Ecto neural progenitor cell (in vitro differentiated cells): Measurements from ENCODE around the gene MBOAT2.
"Not testable (repeated sequence)": the region's sequence is repeated elsewhere in the genome, so short reads cannot be mapped to it uniquely, and the experiment has no call there.

ENCODE experiments used
- DNase-seq: peaks from one replicate; pipeline ENCODE4 v3.0.0-alpha.2; 2018; ENCODE audit warnings: low spot score

The MBOAT2 gene

GRCh38 chr2:9003616-9004337 is at the start of gene MBOAT2:
TSS of gene MBOAT2 (minus strand) at chr2:9003684. CDS start at chr2:9003614, 70 bp downstream.
- DNase-seq = peak; percentile 96

DNA sequence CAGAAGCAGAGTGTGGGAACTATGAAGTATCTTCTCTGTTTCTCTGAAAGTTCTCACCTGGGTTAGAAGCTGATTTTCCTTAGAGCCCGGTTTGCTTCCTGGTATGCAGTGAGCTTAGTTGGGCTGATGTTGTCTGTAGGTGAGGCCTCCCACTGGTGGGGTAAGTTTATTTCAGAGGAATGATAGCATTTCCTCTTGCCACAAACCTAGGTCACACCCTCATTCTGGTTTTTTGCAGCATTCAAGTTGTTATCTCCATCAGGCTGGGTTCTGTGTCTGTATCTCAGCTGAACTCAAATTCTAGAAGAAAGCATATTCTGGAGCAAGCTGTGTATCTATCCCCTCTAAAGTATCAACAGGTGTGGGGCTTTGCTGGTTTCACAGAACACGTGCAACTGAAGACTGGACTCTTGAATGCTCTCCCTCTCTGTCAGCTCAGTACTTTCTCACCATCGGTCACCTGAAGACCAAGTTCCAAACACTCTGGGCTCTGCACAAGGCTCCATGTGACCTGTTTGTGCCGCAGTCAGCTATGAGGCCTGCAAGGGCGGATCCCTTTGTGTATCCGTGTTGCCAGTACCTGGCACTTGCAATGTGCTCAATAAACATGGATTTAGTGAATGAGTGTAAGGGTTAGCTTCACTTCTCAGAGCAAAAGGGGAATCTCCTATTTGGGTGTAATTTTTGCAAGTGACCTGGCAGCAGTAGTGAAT is 49.5 kb upstream of the MBOAT2 start:
- DNase-seq = no peak

DNA sequence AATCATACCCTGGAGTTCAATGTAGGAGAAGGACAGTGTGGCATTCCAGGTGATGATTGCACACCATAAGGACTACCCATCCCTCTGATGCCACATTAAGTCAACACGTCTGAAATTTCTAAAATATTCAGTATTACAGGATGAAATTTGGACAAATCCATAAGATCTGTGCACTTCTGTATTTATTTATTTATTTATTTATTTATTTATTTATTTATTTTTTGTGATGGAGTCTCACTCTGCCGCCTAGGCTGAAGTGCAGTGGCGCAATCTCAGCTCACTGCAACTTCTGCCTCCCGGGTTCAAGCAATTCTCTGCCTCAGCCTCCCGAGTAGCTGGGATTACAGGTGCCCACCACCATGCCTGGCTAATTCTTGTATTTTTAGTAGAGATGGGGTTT is 48.0 kb upstream of the MBOAT2 start:
- not testable (repeated sequence) for DNase-seq

DNA sequence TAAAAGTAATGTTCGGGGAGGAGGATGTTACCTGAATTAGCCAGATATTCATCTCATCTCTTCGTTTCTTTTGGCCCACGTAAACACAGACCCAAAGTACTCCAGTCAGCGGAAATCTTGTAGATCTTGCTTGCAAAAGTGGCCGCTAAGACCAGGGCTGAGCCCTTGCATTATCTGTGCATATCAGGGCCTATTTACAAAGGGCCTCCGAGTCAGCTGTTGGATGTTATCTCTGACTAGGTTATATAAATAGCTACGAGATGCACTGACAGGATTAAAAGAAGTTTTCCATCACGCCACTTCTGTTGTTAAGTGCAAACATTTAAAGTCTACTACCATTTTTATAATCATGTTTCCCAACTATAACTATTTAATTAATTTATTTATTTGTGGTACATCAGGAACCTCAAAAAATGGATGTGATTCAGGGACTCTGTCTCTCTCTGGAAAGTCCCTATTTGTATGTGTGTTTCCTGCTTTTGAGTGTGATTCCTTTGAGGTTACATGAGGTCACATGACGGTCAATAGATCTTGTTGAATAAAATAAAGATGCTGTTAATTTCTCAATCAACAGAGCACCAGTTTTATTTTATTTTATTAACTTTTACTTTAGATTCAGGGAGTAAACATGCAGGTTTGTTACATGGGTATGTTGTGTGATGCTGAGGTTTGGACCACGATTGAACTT is 46.8 kb upstream of the MBOAT2 start:
- no peak for DNase-seq

DNA sequence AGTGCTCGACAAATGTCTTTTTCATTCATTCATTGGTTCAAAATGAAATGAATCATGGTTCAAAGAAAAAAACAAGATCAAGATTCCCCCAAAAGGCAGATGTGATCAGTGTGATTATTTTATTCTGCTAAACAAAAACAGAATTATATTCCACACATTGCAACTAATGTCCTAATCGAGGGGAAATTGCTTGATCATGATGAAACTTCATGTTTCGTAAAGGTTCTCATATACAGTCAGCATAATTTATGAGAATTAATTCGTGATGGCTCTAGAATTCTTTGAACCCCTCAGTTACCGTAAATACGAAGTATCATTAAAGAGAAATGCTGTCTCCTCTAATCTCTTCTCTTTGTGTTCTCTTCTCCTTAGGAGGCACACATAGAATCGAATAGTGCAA is 42.1 kb upstream of the MBOAT2 start:
- no peak for DNase-seq

GRCh38 chr2:9043491-9043890 is 40.0 kb upstream of the MBOAT2 start:
- DNase-seq = not testable (repeated sequence)

- no peak for DNase-seq
These were observed 33.7 kb upstream of the MBOAT2 start for GRCh38 chr2:9037166-9037565.

DNA sequence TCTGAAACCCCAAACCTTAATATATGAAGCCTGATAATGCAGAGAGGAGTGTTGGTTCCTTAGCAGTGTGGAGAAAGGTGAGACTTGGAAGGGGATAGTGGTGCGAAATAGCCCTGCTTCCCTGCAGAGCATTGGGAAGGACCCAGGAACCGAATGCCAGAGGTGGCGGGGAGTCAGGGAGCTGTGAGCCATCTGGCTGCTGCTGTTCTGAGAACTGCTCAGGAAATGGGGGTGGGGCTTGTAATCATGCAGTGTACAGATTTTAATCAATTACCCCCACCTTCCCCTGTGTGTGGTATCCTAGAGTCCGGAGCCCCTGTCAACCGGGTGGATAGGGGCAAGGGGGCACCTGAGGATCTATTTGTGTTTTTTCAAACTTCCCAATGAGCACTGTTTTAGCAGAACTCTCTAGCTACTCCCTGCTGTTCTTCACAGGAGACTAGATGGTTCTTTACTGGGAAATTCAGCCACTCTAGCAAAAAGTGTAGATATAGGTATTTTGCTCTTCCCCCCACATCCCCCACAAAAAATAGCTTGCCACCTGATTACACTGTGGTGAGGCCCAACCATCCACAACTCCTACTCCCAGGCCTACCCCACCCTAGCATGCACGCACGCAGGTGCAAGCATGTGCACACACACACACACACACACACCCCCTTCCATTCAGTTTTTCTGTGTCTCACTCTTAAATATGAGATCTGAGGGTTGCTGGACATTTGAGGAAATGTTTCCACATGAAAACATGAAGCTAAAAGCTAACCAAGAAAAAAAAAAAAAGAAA is 30.1 kb upstream of the MBOAT2 start:
- no peak for DNase-seq

GRCh38 chr2:9032536-9033255 is 29.2 kb upstream of the MBOAT2 start:
- DNase-seq = no peak

GRCh38 chr2:9032121-9032520 is 28.6 kb upstream of the MBOAT2 start:
- no peak for DNase-seq

DNA sequence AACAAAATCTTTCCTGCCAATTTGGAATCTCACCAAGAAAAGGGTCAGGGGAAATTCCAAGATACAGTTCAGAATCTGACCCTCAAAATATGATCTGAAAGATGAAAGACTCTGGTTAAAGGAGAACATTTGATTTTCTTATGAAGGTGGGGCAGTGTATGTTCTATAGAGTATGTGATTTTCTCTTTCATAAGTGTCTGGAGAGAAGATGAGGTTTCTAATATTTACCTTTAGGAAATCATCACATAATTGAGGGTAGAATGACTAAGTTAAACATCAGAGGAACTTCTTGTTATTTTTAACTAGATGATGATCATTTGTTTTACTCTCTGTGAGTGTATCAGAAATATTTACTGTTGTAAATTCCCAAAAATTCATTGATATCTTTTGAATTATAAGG is 27.8 kb upstream of the MBOAT2 start:
- DNase-seq = no peak

DNA sequence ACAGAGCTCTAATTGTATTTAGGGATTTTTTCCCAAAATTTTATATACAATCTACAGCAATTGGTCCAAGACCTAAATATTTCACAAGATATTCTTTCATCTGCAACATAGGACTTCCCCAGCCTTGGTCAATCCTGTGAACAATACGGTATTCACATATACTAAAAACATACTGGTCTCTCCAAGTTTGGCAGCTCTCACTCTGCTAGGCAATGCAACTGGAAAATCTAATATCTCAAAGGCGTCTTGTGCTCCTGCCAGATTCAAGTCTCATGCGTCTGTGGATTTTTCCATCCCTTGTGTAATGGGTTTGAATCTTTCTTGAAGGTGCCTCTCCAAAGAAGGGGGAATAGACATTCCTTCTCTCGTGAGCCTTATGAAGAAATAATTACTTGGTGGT is 27.4 kb upstream of the MBOAT2 start:
- no peak for DNase-seq

DNA sequence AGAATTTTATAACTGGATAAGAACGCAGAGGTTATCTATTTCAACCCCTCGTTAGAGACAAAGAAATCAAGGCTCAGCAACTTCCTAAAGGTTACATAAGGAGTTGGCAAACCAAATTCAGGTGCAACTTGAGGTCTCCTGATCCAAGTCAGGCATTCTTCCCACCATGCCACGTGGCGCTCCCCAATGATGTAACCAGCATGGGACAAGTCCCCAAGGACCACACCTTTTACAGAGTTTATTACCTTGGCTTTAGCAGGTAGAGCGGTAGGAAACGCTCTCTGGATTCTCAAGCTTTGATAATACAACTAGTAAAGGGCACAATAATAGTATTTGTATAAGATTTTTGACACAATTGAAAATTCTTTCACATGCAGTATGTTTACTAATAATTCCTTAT is 26.7 kb upstream of the MBOAT2 start:
- no peak for DNase-seq

- DNase-seq = no peak
These were observed 26.2 kb upstream of the MBOAT2 start for GRCh38 chr2:9029721-9030120.

DNA sequence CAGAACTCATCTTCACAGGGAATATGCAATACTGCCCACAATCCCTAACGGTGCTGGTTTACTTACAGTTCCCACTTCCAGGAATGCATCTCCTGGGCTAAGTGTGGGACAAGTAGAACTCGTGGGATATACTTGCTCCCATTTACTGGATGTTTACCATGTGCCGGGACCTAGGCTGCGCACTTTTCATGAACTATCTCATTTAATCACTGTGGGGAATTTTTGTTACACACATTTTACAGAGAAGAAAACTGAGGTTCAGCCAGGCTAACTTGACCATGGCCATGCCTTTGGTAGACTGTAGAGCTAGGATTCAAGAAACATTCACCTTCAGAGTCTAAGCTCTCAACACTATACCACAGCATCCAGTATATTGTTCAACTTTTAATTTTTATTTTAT is 24.4 kb upstream of the MBOAT2 start:
- DNase-seq = no peak

GRCh38 chr2:9025746-9026145 is 22.3 kb upstream of the MBOAT2 start:
- no peak for DNase-seq

DNA sequence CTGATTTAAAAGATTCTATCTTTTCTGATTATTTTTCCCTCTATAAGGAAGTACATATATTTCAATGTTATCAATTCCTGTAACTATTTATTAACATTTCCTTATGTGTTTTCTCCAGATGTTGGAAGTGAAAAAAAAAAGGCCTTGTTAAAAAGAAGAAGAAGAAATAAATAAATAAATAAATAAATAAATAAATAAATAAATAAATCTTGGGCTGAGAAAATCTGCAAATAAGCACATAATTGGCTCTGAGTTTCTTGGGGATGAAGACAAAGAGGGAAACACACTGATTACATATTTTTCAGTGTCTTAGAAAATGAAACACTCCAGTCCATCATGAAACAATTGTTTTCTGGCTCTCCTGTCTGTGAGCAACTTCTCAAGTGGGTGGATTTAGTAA is 21.1 kb upstream of the MBOAT2 start:
- DNase-seq = no peak

- no peak for DNase-seq
These were observed 18.2 kb upstream of the MBOAT2 start for GRCh38 chr2:9021563-9022211.

- DNase-seq = no peak
These were observed 16.8 kb upstream of the MBOAT2 start for GRCh38 chr2:9020267-9020666.

GRCh38 chr2:9018534-9018933 is 15.1 kb upstream of the MBOAT2 start:
- DNase-seq = no peak

DNA sequence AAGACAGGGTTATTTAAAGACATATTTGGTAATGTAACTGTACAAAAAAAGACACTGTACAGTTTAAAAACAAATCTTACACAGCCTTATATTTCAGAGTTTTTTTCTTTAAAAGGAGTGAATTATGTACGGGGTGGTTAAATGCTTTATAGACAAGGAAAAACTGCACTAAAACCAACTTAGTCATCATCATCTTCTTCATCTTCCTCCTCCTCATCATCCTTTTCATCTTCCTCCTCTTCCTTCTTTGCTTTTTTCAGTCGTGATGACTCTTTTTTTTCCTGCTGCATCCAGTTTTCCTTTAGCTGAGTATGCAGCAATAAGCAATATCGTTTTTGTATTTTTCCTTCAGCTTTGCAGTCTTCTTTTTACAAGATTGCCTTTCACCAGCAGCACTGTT is 14.6 kb upstream of the MBOAT2 start:
- DNase-seq = no peak
